HG03060 (cell line): ENCODE data around the gene CHTF18.

Experiments used
- ATAC-seq: cut with Tn5 transposase; IDR thresholded peaks from one replicate; pipeline ENCODE4 v1.9.1; 2021; ENCODE audit warnings: low read depth, moderate number of reproducible peaks; ENCODE audit not compliant: unreplicated experiment

Gene CHTF18

GRCh38 chr16:790086-790485 is 1.7 kb downstream of the CHTF18 start:
- no peak for ATAC-seq

GRCh38 chr16:791131-791530 is 2.7 kb downstream of the CHTF18 start:
- no peak for ATAC-seq

DNA sequence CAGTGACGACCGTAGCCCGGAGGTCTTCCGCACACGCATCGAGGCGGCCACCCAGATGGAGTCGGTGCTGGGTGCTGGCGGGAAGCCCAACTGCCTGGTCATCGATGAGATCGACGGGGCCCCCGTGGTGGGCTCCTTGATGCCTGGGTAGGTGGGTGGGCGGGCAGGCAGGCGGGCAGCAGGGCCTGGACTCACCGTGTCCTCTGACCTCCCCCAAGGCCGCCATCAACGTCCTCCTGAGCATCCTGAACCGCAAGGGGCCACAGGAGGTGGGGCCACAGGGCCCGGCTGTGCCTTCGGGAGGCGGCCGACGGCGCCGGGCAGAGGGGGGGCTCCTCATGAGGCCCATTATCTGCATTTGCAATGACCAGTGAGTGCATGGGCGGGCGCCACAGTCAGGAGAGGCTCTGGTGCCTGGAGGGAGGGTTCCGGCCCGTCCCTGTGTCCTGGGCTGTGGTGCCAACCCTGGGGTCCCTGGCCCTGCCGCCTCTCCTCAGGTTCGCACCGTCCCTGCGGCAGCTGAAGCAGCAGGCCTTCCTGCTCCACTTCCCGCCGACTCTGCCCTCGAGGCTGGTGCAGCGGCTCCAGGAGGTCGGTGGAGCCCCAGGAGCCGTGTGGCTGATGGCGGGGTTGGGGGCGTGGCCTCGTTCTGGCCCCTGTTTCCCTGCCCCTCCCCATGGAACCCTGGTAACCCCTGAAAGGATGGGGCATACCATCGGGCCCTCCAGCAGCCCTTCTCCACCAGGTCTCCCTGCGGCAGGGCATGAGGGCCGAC is 4.0 kb downstream of the CHTF18 start:
- no peak for ATAC-seq

GRCh38 chr16:793414-793813 is 5.0 kb downstream of the CHTF18 start:
- no peak for ATAC-seq

DNA sequence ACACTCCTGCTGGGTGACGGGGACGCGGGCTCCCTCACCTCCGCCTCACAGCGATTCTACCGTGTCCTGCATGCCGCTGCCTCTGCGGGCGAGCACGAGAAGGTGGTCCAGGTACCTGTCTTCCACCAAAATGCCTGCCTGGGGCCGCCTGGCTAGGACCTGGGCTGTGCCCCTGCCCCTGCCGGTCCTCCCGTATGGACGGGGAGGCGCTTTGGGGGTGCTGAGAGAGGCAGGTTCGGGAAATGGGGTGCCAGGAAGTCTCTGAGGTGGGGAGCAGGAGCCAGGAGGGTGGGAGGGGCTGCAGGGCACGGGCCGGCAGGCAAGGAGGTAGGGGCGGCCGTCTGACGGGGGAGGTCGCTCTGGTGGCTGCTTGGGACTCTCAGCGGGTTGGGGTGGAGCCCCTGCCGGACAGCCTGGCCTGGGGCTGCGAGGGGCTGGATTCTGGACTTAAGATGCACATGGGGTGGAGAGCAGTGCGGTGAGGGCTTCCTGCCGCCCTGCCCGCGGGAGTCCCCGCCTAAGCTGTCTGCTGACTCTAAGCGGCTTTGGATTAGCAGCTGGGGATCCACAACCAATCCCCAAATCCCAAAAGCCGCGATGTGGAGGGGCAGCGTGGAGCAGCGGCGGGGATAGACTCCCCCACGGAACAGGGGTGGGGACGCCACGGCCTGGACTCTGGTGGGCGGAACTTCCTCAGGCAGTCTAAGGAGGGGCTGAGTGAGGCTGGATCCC is 5.8 kb downstream of the CHTF18 start:
- no peak for ATAC-seq

GRCh38 chr16:794853-795466 is 6.5 kb downstream of the CHTF18 start:
- ATAC-seq: no peak

DNA sequence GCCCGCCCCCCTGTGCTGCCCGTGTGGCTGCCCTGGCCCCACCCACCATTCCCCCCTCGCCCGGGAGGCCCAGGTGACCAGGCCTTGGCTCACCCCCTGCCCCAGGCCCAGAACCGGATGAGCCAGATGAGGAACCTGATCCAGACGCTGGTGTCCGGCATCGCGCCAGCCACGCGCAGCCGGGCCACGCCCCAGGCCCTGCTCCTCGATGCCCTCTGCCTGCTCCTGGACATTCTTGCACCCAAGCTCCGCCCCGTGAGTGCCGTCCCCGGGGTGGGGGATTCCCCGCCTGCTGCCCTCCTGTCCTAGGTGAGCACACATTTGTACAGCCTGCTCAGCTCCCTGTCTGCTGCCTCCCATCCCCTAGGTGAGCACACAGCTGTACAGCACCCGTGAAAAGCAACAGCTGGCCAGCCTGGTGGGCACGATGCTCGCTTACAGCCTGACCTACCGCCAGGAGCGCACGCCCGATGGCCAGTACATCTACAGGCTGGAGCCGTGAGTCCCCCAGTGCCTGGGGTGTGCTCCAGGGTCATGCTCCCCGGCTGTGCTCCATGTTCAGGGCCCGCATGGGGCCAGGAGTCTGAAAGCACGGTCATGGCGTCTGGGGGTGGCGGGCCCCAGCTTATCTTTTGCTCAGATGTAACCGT is 7.3 kb downstream of the CHTF18 start:
- no peak for ATAC-seq

DNA sequence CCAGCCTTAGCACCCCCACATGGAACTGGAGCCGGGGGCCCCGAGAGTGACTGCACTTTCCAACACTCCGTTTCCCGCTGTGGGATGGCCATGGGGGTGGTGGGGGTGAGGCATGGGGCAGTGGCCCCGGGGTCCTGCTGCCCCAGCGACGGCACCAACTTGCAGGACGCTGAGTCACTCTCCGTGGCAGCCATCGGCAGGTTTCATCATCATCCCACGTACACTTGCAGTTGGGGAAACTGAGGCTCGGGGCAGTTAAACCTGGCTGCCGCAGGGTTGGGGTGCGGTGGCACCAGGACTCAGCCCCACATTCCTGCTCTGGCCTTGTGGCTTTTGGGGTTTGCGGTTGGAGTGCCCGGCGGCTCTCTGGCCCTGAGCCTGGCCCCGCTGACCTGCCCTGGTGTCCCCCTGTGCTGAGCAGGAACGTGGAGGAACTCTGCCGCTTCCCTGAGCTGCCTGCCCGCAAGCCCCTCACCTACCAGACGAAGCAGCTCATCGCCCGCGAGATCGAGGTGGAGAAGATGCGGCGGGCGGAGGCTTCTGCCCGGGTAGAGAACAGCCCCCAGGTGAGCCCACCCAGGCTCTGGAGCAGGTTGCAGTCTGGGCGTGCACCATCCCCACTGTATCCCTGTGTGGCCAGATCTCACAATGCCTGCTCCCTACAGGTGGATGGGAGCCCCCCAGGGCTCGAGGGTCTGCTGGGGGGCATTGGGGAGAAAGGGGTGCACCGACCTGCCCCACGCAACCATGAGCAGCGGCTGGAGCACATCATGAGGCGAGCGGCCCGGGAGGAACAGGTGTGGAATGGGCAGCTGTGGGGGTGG is 8.1 kb downstream of the CHTF18 start:
- ATAC-seq: no peak

- no peak for ATAC-seq
Observed at GRCh38 chr16:797120-797420, 8.7 kb downstream of the CHTF18 start.

GRCh38 chr16:797686-798085 is 9.3 kb downstream of the CHTF18 start:
- no peak for ATAC-seq

DNA sequence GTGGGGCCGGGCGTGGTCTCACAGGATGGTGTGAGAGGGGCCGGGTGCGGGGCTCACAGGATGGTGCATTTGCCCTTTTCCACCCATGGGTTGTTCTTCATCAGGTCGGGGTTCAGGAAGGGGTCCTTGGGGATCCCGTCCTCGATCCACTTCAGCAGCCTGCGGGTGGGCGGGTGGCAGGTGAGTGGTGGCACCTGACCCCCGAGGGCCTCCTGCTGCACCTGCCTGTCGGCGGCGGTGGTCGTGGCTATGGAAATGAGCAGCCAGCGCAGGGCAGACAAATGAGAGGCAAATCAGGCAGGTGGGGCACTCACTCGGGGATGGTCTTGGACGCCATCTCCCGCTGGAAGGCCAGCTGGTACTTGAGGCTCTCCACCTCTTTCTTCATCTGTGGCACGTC is 10.2 kb downstream of the CHTF18 start:
- ATAC-seq: no peak

GRCh38 chr16:799111-799947 is 10.9 kb downstream of the CHTF18 start:
- no peak for ATAC-seq

DNA sequence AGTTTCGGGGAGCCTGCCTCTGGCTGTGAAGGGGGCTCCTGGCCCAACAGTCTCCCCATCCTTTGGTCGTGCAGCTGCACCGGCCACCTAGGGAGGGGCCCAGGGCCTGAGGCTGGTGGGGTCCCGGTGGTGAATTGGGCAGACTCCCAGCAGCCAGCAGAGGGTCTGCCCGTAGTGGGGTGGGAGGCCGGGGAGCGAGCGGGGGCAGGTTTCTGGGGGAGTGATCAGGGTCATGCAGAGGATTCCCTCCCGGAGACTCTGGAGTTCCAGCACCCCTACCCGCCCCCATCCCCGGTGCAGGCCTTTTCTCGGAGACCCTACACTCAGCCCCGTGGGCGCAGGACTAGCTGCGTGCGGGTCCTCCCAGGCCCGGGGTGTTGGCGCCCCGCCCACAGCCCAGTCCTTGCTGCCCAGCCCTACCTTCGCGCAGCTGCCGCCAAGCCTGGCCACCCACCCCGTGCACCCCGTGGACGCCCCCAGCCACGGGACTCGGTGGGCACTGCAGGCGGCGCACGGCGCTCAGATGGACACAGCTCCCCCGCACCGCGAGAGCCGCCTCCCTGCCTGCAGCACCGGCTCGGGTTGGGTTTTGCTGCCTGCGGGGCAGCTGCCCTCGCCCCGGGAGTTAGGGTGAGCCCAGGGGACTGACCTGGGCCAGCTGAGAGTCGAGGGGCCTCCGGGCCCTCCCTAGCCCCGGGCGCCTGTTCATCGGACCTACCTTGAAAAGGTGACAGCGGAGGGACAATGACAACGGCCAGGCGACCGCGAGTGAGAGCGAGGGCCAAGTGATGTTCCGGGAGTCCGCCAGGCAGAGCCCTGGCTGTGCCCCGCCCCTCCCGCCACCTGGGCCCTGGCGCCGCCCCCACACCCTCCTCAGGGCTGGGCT is 11.8 kb downstream of the CHTF18 start, which contains the start of gene GNG13:
GNG13 (minus strand) TSS at position 787 of the 886 bp plus-strand sequence. CDS start 1,657 bp downstream, outside the sequence.
- ATAC-seq: no peak

DNA sequence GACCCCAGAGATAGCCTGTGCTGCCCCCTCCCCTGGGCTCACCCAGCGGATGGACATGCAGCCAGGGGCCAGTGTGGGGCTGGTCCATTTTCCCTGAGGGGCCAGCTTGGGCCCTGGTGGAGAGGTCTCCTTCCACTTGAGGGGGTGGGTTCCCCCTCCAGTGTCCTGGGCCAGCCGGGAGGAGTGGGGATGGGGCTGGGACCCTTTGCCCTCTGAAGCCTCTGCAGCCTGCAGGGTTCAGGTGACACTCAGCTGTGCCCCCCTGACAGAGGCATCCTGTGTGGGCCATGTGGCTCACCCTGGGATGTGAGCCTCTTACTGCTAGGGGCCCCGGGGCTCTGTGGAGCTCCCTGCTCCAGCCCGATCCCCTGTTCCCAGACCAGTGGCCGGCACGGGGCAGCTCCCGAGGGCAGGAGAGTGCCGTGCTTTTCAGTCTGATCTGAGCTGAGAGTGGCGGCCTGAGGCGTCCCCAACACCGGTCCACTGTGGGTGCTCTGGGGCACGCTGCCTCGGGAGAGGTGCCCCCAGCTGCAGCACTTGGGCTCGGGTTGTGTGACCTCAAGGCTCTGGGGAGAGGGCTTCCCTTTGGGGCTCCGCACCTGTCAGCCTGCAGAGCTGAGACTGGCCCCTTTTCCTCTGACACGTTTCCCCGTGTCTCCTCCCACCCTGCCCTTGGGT is 12.6 kb downstream of the CHTF18 start:
- ATAC-seq: no peak

- no peak for ATAC-seq
Observed at GRCh38 chr16:801584-802363, 13.4 kb downstream of the CHTF18 start.

DNA sequence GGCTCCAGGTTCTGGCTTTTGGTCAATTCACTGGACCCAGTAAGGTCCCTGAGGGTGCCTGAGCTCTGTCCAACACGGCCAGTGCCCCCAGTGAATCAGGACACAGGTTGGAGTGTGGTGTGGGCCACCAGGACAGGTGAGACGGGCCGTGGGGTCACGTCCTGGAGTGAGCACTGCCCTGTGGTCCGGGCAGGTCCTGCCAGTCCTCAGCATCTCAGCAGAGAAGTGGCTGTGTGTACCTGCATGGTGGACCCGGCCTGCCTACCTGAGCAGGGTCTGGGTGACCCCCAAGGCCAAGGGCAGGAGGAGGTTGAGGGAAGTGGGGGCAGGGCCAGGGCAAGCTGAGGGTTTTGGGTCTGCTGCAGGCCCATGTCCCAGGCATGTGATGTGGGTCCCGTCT is 14.0 kb downstream of the CHTF18 start:
- no peak for ATAC-seq
